ENCODE data around the gene IL5. TPM values are rescaled to one million over a fixed set of nuclear protein-coding genes. Genes with fewer than 3 reads are reported as not detected.

Gene IL5
- polyA plus RNA-seq, 1 donor (not counting 4 experiments of a cell fraction or from before 2014, with no cell fraction given) = not detected

GRCh38 chr5:132528866-132529634 lies 14.3 kb downstream of the IL5 start:
- no peaks in the 10 kb centered on the region for H4K20me1 ChIP-seq (ENCODE audit: control insufficient read depth, extremely low read depth, insufficient read depth, low read length)
- dilution Hi-C loops (cut with MboI; ENCODE audit: extremely low pct_ligation_motif_present, low sequenced_read_pairs) = no loop called here
- TF ChIP-seq, protein P1, sequence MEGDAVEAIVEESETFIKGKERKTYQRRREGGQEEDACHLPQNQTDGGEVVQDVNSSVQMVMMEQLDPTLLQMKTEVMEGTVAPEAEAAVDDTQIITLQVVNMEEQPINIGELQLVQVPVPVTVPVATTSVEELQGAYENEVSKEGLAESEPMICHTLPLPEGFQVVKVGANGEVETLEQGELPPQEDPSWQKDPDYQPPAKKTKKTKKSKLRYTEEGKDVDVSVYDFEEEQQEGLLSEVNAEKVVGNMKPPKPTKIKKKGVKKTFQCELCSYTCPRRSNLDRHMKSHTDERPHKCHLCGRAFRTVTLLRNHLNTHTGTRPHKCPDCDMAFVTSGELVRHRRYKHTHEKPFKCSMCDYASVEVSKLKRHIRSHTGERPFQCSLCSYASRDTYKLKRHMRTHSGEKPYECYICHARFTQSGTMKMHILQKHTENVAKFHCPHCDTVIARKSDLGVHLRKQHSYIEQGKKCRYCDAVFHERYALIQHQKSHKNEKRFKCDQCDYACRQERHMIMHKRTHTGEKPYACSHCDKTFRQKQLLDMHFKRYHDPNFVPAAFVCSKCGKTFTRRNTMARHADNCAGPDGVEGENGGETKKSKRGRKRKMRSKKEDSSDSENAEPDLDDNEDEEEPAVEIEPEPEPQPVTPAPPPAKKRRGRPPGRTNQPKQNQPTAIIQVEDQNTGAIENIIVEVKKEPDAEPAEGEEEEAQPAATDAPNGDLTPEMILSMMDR (optimal IDR thresholded peaks at IDR 0.05 in 1 of 3, IDR thresholded peaks at IDR 0.05 in 1 of 3, conservative IDR thresholded peaks at IDR 0.05 in 1 of 3; ENCODE audit: extremely low read depth in 1 of 3, insufficient read depth in 2 of 3, low read length in 3 of 3) = no peak
- TF ChIP-seq EZH2 (IDR thresholded peaks at IDR 0.05; ENCODE audit: low read length) = no peak
- no peaks in the 10 kb centered on the region for H3K9me1 ChIP-seq (ENCODE audit: control insufficient read depth, extremely low read depth, insufficient read depth, low read length)
- DNase-seq (ENCODE audit: low read depth, low spot score) (no peak), FAIRE-seq (no peak)
- H3K4me1 ChIP-seq (ENCODE audit: control insufficient read depth, extremely low read depth, insufficient read depth, low read length) = peaks cover 3% of the 10 kb centered on the region
- no peak overlapping the region for H2AFZ ChIP-seq (ENCODE audit: control insufficient read depth, low read length)
- no peaks in the 10 kb centered on the region for H3K36me3 ChIP-seq (ENCODE audit: control insufficient read depth in 2 of 2, extremely low read depth in 1 of 2, insufficient read depth in 2 of 2, low read length in 2 of 2)
- H3K9me3 ChIP-seq (ENCODE audit: control insufficient read depth, low read depth, low read length) = no peaks in the 10 kb centered on the region
- H3K4me3 ChIP-seq (ENCODE audit: control insufficient read depth in 2 of 3, extremely low read depth in 1 of 3, insufficient read depth in 2 of 3, low read depth in 1 of 3, low read length in 3 of 3) = no peak overlapping the region
- H3K9ac ChIP-seq (ENCODE audit: control insufficient read depth, extremely low read depth, insufficient read depth, low read length) = no peak overlapping the region
- no peak overlapping the region for H3K27ac ChIP-seq (ENCODE audit: control insufficient read depth, insufficient read depth, low read length)
- no peak overlapping the region for H3K4me2 ChIP-seq (ENCODE audit: control insufficient read depth, extremely low read depth, insufficient read depth, low read depth, low read length)
- H3K79me2 ChIP-seq (ENCODE audit: control insufficient read depth, insufficient read depth, low read length) = no peaks in the 10 kb centered on the region
- peaks cover 15% of the 10 kb centered on the region for H3K27me3 ChIP-seq (ENCODE audit: control insufficient read depth, extremely low read depth, insufficient read depth, low read length)

GRCh38 chr5:132528021-132528420 lies 15.3 kb downstream of the IL5 start:
- H4K20me1 ChIP-seq (ENCODE audit: control insufficient read depth, extremely low read depth, insufficient read depth, low read length) = no peaks in the 10 kb centered on the region
- no peaks in the 10 kb centered on the region for H3K36me3 ChIP-seq (ENCODE audit: control insufficient read depth in 2 of 2, extremely low read depth in 1 of 2, insufficient read depth in 2 of 2, low read length in 2 of 2)
- H3K4me2 ChIP-seq (ENCODE audit: control insufficient read depth, extremely low read depth, insufficient read depth, low read depth, low read length) = no peak overlapping the region
- no peaks in the 10 kb centered on the region for H3K79me2 ChIP-seq (ENCODE audit: control insufficient read depth, insufficient read depth, low read length)
- no peak overlapping the region for H2AFZ ChIP-seq (ENCODE audit: control insufficient read depth, low read length)
- H3K4me1 ChIP-seq (ENCODE audit: control insufficient read depth, extremely low read depth, insufficient read depth, low read length) = peaks cover 3% of the 10 kb centered on the region
- peaks cover 15% of the 10 kb centered on the region for H3K27me3 ChIP-seq (ENCODE audit: control insufficient read depth, extremely low read depth, insufficient read depth, low read length)
- no peak for DNase-seq (ENCODE audit: low read depth, low spot score)
- dilution Hi-C loops (cut with MboI; ENCODE audit: extremely low pct_ligation_motif_present, low sequenced_read_pairs) = no loop called here
- no peaks in the 10 kb centered on the region for H3K9me3 ChIP-seq (ENCODE audit: control insufficient read depth, low read depth, low read length)
- H3K9ac ChIP-seq (ENCODE audit: control insufficient read depth, extremely low read depth, insufficient read depth, low read length) = no peak overlapping the region
- no peak overlapping the region for H3K27ac ChIP-seq (ENCODE audit: control insufficient read depth, insufficient read depth, low read length)
- no peaks in the 10 kb centered on the region for H3K9me1 ChIP-seq (ENCODE audit: control insufficient read depth, extremely low read depth, insufficient read depth, low read length)
- no peak for TF ChIP-seq EZH2 (IDR thresholded peaks at IDR 0.05; ENCODE audit: low read length)
- TF ChIP-seq, protein P1 (optimal IDR thresholded peaks at IDR 0.05 in 1 of 3, IDR thresholded peaks at IDR 0.05 in 1 of 3, conservative IDR thresholded peaks at IDR 0.05 in 1 of 3; ENCODE audit: extremely low read depth in 1 of 3, insufficient read depth in 2 of 3, low read length in 3 of 3) = no peak
- H3K4me3 ChIP-seq (ENCODE audit: control insufficient read depth in 2 of 3, extremely low read depth in 1 of 3, insufficient read depth in 2 of 3, low read depth in 1 of 3, low read length in 3 of 3) = no peak overlapping the region
- no peak for FAIRE-seq
